ENCODE data around the gene UBAP2L. TPM values are rescaled to one million over a fixed set of nuclear protein-coding genes. Genes with fewer than 3 reads are reported as not detected.

UBAP2L gene
- total RNA-seq, 3 donors from 2014 or later = 64.8 to 79.3 (median 70.1) TPM

GRCh38 chr1:154212083-154212482, 8.7 kb upstream of the UBAP2L start:
- Histone ChIP-seq H3K4me3 (no peak overlapping the region), H3K9me3 (no peaks in the 10 kb centered on the region), H3K27me3 (no peaks in the 10 kb centered on the region), H3K36me3 (peaks cover 10% of the 10 kb centered on the region), H3K4me1 (no peaks in the 10 kb centered on the region), H3K27ac (no peak overlapping the region)
- DNase-seq (ENCODE audit: low spot score in 2 of 2) = no peak
- intact Hi-C loops (cut with DNase I; ENCODE audit: low total_unique reads) = no loop called here
- TF ChIP-seq, protein P1, sequence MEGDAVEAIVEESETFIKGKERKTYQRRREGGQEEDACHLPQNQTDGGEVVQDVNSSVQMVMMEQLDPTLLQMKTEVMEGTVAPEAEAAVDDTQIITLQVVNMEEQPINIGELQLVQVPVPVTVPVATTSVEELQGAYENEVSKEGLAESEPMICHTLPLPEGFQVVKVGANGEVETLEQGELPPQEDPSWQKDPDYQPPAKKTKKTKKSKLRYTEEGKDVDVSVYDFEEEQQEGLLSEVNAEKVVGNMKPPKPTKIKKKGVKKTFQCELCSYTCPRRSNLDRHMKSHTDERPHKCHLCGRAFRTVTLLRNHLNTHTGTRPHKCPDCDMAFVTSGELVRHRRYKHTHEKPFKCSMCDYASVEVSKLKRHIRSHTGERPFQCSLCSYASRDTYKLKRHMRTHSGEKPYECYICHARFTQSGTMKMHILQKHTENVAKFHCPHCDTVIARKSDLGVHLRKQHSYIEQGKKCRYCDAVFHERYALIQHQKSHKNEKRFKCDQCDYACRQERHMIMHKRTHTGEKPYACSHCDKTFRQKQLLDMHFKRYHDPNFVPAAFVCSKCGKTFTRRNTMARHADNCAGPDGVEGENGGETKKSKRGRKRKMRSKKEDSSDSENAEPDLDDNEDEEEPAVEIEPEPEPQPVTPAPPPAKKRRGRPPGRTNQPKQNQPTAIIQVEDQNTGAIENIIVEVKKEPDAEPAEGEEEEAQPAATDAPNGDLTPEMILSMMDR (IDR thresholded peaks at IDR 0.05) = no peak
- TF ChIP-seq POLR2A (IDR thresholded peaks at IDR 0.05) = no peak
- TF ChIP-seq POLR2AphosphoS5 (IDR thresholded peaks at IDR 0.05) = no peak

DNA sequence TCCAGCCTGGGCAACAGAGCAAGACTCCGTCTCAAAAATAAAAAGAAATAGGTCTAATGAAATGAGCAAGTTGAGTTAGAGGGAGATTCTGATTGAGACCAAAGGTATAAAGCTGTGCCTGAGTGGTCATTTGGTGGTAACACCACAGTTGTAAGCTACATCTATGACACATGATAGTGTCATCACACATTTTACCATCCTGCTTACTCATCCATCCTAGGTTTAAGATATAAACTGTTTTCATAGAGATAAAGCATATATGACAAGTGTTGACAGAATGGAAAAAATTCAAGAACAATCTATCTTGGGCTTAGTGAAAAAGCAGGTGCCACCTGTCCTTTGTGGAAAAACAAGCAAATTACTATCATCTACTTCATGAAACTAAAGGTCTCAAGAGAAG, 7.5 kb upstream of the UBAP2L start:
- no peaks in the 10 kb centered on the region for H3K9me3 ChIP-seq
- peaks cover 5% of the 10 kb centered on the region for H3K36me3 ChIP-seq
- H3K4me3 ChIP-seq = no peak overlapping the region
- DNase-seq (ENCODE audit: low spot score in 2 of 2) = no peak
- intact Hi-C loops (cut with DNase I; ENCODE audit: low total_unique reads) = no loop called here
- no peak overlapping the region for H3K27ac ChIP-seq
- H3K27me3 ChIP-seq = no peaks in the 10 kb centered on the region
- no peak for TF ChIP-seq POLR2A (IDR thresholded peaks at IDR 0.05)
- peaks cover 0 to 5% of the 10 kb centered on the region in 2 donors for H3K4me1 ChIP-seq

DNA sequence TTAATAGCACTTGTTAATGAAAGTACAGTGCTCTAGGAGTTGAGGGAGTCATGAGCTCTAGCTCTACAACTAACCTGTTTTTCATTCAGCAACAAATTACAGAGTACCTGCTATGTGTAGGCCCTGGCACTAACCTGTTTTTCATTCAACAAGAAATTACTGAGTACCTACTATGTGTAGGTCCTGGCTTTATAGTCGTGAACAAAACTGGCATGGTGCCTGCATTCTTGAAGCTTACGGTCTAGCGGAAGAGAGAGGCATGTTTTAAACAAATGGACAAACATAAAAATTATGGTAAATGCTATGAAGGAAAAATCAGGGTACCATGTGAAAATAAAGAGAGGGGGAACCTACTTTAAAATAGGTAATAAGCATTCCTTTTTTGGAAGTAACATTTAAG, 2.2 kb upstream of the UBAP2L start:
- intact Hi-C loops (cut with DNase I; ENCODE audit: low total_unique reads) = no loop called here
- Histone ChIP-seq H3K36me3 (no peaks in the 10 kb centered on the region), H3K27me3 (no peaks in the 10 kb centered on the region), H3K4me3 (peak overlapping the region in 2 of 3 donors; percentile 91 to 95), H3K4me1 (peaks cover 7 to 20% of the 10 kb centered on the region in 2 donors), H3K9me3 (no peaks in the 10 kb centered on the region), H3K27ac (peak overlapping the region in 1 of 2 donors; percentile 100)
- TF ChIP-seq POLR2AphosphoS5 (IDR thresholded peaks at IDR 0.05) = no peak
- no peak for TF ChIP-seq POLR2A (IDR thresholded peaks at IDR 0.05)
- TF ChIP-seq, protein P1 (IDR thresholded peaks at IDR 0.05) = no peak
- no peak for DNase-seq (ENCODE audit: low spot score in 2 of 2)

GRCh38 chr1:154219541-154219940, 1.2 kb upstream of the UBAP2L start:
- Histone ChIP-seq H3K4me1 (peaks cover 7 to 20% of the 10 kb centered on the region in 2 donors), H3K9me3 (no peaks in the 10 kb centered on the region), H3K4me3 (peak overlapping the region; percentile 77 to 95 (median 91)), H3K27me3 (no peaks in the 10 kb centered on the region), H3K36me3 (no peaks in the 10 kb centered on the region), H3K27ac (peak overlapping the region; percentile 100)
- TF ChIP-seq POLR2A (IDR thresholded peaks at IDR 0.05) (no peak), POLR2AphosphoS5 (IDR thresholded peaks at IDR 0.05) (no peak)
- TF ChIP-seq, protein P1 (IDR thresholded peaks at IDR 0.05) = no peak
- no peak for DNase-seq (ENCODE audit: low spot score in 2 of 2)
- intact Hi-C loops (cut with DNase I; ENCODE audit: low total_unique reads) = no loop called here

DNA sequence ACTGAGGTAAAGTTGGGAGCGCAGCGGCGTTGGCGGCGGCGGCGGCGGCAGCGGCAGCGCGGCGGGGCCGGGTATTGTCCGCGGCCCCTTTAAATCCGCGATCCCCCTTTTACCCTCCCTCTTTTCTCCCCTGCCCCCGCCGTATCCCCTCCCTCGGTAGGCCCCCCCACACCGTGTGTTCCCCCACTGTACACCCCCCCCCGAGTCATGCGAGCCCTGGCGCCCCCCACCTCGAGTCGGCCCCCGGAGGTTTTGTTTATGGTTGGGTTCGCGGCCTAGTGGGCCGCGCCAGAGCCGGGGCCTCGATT, 169 bp downstream of the UBAP2L start:
- peaks cover 7 to 26% of the 10 kb centered on the region in 2 donors for H3K4me1 ChIP-seq
- DNase-seq (ENCODE audit: low spot score in 2 of 2) = no peak
- no peaks in the 10 kb centered on the region for H3K36me3 ChIP-seq
- no peaks in the 10 kb centered on the region for H3K9me3 ChIP-seq
- H3K4me3 ChIP-seq = peak overlapping the region; percentile 77 to 95 (median 91)
- TF ChIP-seq, protein P1 (IDR thresholded peaks at IDR 0.05) = no peak
- TF ChIP-seq POLR2AphosphoS5 (IDR thresholded peaks at IDR 0.05) (no peak), POLR2A (IDR thresholded peaks at IDR 0.05) (no peak)
- intact Hi-C loops (cut with DNase I; ENCODE audit: low total_unique reads) = no loop called here
- H3K27ac ChIP-seq = peak overlapping the region; percentile 100
- H3K27me3 ChIP-seq = no peaks in the 10 kb centered on the region

All from breast epithelium (tissue), 4 donors.